ENCODE data around the gene BPIFB4. TPM values are rescaled to one million over a fixed set of nuclear protein-coding genes. Genes with fewer than 3 reads are reported as not detected.

BPIFB4 gene
- total RNA-seq, 2 donors from 2014 or later: not detected

DNA sequence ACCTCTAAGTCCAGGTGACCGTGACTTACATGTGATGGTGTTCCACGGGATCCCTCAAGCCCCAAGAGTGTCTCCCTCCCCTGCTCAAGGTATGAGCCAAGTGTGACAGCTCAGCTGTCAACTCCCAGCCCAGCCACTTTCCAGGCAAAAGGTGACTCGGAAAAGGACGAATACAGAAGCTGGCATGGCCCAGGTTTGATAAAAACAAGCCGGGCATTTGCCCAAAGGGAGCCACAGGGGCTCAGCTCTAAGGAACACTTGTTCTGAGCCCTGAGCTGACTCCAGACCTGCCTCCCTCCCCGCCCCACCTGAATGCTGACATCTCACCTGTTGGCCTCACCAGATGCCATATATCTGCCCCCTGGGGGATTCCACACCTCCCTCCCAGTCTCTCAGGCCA is 45.6 kb downstream of the BPIFB4 start:
- TF ChIP-seq, protein P1, sequence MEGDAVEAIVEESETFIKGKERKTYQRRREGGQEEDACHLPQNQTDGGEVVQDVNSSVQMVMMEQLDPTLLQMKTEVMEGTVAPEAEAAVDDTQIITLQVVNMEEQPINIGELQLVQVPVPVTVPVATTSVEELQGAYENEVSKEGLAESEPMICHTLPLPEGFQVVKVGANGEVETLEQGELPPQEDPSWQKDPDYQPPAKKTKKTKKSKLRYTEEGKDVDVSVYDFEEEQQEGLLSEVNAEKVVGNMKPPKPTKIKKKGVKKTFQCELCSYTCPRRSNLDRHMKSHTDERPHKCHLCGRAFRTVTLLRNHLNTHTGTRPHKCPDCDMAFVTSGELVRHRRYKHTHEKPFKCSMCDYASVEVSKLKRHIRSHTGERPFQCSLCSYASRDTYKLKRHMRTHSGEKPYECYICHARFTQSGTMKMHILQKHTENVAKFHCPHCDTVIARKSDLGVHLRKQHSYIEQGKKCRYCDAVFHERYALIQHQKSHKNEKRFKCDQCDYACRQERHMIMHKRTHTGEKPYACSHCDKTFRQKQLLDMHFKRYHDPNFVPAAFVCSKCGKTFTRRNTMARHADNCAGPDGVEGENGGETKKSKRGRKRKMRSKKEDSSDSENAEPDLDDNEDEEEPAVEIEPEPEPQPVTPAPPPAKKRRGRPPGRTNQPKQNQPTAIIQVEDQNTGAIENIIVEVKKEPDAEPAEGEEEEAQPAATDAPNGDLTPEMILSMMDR (IDR thresholded peaks at IDR 0.05): no peak
- H3K4me3 ChIP-seq: no peak overlapping the region
- H3K9me3 ChIP-seq: no peaks in the 10 kb centered on the region
- no peaks in the 10 kb centered on the region for H3K36me3 ChIP-seq
- H3K4me1 ChIP-seq: no peaks in the 10 kb centered on the region
- no peaks in the 10 kb centered on the region for H3K27me3 ChIP-seq
- no peak overlapping the region for H3K27ac ChIP-seq
- DNase-seq (ENCODE audit: low spot score): no peak

DNA sequence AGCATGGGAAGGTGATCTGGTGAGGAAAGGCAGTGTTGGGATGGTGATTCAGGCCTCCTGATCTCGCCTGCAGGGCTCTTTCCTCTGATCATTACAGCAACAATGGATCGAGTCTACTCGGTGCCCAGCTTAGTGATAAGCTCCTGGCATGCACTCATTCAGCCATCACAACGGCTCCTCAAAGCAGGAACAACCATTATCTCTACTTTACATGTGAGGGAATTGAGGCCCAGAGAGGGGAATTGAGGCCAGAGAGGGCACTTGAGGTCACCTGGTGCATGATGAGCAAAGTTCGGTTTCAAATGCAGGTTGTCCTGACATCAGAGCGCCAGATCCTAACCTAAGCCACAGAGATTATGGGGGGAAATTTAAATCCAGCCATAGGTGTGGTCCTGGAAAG is 46.5 kb downstream of the BPIFB4 start:
- H3K4me3 ChIP-seq: no peak overlapping the region
- TF ChIP-seq, protein P1 (IDR thresholded peaks at IDR 0.05): no peak
- DNase-seq (ENCODE audit: low spot score): no peak

DNA sequence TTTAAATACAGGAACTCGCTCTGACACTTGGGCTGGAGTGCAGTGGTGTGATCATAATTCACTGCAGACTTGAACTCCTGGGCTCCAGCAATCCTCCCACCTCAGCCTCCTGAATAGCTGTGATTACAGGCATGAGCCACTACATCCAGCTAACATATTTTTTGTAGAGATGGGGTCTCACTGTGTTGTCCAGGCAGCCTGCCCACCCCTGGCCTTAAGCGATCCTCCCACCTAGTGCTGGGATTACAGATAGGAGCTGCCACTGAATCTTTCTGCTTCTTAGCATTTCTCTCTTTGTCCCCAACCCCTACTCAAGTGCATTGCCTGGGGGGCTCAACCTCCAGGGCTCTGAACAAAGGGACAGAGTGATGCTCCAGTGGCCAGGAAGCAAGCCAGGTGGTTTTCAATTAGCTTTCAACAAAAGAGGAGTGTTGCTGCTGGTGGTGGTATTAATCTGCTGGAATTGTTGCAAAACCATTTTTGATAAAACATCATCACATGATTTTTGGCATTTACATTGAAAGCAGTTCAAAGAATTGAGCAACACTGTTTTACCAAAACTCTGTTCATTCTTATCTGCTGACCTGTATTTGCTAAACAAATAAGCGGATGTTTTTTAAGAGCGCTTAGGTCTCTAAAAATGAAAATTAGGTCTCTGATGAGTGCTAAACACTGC is 48.1 kb downstream of the BPIFB4 start:
- H3K27ac ChIP-seq: no peak overlapping the region
- H3K4me3 ChIP-seq: no peak overlapping the region
- H3K4me1 ChIP-seq: no peaks in the 10 kb centered on the region
- DNase-seq (ENCODE audit: low spot score): peak; percentile 55
- TF ChIP-seq, protein P1 (IDR thresholded peaks at IDR 0.05): no peak
- H3K27me3 ChIP-seq: no peaks in the 10 kb centered on the region
- no peaks in the 10 kb centered on the region for H3K9me3 ChIP-seq
- no peaks in the 10 kb centered on the region for H3K36me3 ChIP-seq

More for the DNA sequence above, 46.5 kb downstream of the BPIFB4 start:
- no peaks in the 10 kb centered on the region for H3K9me3 ChIP-seq
- no peaks in the 10 kb centered on the region for H3K4me1 ChIP-seq
- no peaks in the 10 kb centered on the region for H3K36me3 ChIP-seq
- H3K27me3 ChIP-seq: no peaks in the 10 kb centered on the region
- H3K27ac ChIP-seq: no peak overlapping the region

DNA sequence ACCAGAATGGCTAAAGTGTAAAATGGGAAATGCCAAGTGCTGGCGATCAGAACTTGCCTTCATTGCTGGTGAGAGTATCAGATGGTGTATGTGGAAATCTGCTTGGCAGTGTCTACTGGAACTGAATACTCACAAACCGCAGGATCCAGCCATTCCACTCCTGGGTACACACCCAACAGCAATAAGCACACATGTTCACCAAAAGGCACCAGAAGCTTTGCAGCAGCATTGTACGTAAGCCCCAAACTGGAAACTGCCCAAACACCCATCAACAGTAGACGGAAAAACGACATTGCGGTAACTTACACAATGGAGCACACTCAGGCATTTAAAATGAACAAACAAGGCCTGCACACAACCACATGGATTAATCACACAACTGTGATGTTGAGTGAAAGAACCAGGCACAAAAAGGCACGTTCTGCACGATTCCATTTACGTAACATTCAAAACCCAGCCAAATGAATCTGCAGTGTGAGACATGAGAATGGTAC is 51.2 kb downstream of the BPIFB4 start:
- Histone ChIP-seq H3K36me3 (no peaks in the 10 kb centered on the region), H3K27me3 (no peaks in the 10 kb centered on the region), H3K9me3 (no peaks in the 10 kb centered on the region), H3K27ac (no peak overlapping the region), H3K4me1 (no peaks in the 10 kb centered on the region), H3K4me3 (no peak overlapping the region)
- TF ChIP-seq, protein P1 (IDR thresholded peaks at IDR 0.05): no peak
- peak; percentile 64 for DNase-seq (ENCODE audit: low spot score)

DNA sequence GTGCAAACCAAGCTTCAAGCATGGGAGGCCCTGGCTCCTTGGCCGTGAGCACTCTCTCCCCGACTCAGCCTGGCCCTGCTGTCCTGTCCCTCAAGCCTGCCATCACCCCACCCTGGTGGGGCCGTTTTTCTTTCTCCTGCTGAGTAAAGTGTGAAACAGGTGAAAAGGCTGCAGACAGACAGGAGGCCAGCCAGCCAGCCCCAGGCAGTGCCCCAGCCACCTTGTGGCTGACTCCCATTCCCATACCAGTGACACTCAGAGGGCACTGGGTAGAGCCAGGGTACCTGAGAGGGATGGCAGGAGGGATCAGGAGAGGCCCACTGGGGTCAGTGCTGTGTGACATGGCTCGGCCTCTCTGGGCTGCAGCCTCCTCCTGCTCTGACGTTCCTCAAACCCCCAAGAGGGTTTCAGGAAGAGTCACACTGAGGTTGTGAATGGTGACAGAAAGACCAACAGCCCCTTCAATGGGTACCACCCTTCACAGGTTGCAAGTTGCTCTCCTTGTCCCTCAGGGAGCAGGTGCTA is 52.6 kb downstream of the BPIFB4 start:
- Histone ChIP-seq H3K4me3 (no peak overlapping the region), H3K27ac (no peak overlapping the region), H3K9me3 (no peaks in the 10 kb centered on the region), H3K27me3 (no peaks in the 10 kb centered on the region), H3K4me1 (no peaks in the 10 kb centered on the region), H3K36me3 (no peaks in the 10 kb centered on the region)
- peak; percentile 47 for DNase-seq (ENCODE audit: low spot score)
- TF ChIP-seq, protein P1 (IDR thresholded peaks at IDR 0.05): no peak

Measured in right atrium auricular region (tissue), 2 donors.